GM21723 (cell line): Measurements from ENCODE around the gene MED12L.
"Not testable (repeated sequence)": the region's sequence is repeated elsewhere in the genome, so short reads cannot be mapped to it uniquely, and the experiment has no call there.

Experiments used
- ATAC-seq: cut with Tn5 transposase; IDR thresholded peaks from one replicate; pipeline ENCODE4 v1.9.1; 2021; ENCODE audit warnings: mild to moderate bottlenecking, moderate library complexity; ENCODE audit not compliant: unreplicated experiment

Gene MED12L

DNA sequence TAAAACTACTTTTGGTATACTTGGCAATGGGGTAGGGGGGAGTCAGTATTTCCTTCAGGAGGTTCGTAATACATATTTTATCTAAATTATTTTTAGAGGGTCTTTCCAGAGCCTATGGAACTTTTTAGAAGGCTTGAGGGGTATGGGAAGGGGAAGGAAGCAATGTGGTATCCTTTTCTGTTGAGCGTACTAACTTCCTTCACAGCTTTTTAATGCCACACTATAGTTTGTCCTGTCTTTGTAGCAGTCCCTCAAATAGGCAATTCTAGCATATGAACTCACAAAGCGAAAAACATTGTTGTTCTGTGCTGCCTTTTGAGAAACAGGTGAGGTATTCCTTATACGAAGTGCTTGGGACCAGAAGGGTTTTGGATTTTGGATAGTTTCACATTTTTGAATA lies 266.2 kb downstream of the MED12L start:
- ATAC-seq = peak; percentile 22

DNA sequence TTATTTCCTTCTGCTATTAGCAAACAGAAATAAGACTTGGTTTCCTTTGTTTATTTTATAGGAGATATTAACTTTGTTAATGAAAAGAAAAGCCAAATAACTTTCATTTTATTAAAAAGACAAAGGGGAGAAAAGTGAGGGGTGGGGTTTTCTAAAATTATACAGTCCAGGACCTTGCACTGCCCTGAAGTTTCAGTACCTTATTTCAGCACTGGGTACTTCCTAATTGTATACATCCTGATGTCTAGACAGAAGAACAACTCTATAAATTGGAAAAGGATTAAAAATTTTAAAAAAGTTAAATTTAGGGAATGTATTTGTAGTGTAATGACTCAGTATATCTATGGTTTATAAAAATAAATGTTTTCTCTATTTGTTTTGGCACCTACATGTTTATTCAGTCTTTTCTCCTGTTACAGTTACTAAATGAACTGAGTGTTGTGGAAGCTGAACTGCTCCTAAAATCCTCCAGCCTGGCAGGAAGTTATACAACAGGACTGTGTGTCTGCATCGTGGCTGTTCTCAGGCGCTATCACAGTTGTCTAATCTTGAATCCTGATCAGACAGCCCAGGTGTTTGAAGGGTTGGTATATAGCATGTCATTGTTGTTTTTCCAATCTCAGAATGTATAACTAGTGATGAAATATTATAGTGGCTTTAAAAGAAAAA lies 271.5 kb downstream of the MED12L start:
- ATAC-seq = no peak

- no peak for ATAC-seq
Measured at GRCh38 chr3:151357463-151357850, 272.0 kb downstream of the MED12L start.

- ATAC-seq = no peak
Measured at GRCh38 chr3:151362751-151363174, 277.3 kb downstream of the MED12L start.

DNA sequence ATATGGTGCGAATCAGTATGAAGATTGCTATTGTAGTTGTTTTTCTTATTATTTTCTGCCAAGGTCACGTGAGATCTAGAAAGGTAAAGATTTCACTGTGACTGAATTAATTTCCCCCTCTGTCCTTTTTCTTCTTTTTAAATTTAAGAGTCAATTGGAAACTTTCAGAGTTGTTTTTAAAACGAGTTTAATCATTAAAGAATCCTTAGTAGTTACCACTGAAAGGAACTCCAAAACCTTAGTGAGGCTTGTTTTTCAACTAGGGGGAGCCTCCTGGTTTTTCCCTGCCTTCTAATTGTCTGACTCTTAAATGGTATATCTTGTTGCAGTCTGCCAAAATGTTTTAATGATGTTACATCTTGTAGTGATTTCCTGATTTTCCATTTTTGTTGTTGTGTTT lies 281.5 kb downstream of the MED12L start:
- no peak for ATAC-seq

GRCh38 chr3:151367448-151367847 lies 282.0 kb downstream of the MED12L start:
- ATAC-seq = no peak

- no peak for ATAC-seq
Measured at GRCh38 chr3:151371526-151371925, 286.1 kb downstream of the MED12L start.

- no peak for ATAC-seq
Measured at GRCh38 chr3:151372063-151372820, 286.8 kb downstream of the MED12L start.

GRCh38 chr3:151377768-151378385 lies 292.4 kb downstream of the MED12L start:
- peak; percentile 69 for ATAC-seq

GRCh38 chr3:151379083-151379734 lies 293.7 kb downstream of the MED12L start:
- peak; percentile 47 for ATAC-seq

- no peak for ATAC-seq
Measured at GRCh38 chr3:151382671-151383070, 297.2 kb downstream of the MED12L start.

GRCh38 chr3:151383111-151383510 lies 297.6 kb downstream of the MED12L start:
- ATAC-seq = no peak

GRCh38 chr3:151383956-151384355 lies 298.5 kb downstream of the MED12L start:
- ATAC-seq = peak; percentile 53

DNA sequence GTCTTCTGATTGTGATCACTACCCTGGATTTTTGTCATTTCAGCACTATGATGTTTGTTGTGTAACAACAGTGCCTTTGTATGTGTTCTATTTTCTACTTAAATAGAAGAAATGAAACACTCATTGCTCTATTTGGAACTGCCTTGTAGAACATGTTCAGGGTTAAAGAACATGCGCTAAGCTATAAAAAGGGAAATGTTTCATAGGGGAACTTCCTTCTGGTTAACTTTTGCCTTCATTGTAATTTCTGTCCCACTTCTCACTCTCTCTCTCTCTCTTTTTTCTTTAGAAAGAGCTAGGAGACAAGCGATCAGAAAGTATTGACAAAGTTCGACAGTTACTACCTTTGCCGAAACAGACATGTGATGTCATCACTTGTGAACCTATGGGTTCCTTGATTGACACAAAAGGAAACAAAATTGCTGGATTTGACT lies 299.3 kb downstream of the MED12L start, which contains the start of gene P2RY12:
Gene P2RY12, minus strand, starts transcription at position 13 of the 434 bp plus-strand sequence. CDS start 45,908 bp downstream, outside the sequence.
- peak; percentile 64 for ATAC-seq

GRCh38 chr3:151386056-151386455 lies 300.6 kb downstream of the MED12L start:
- ATAC-seq = no peak

DNA sequence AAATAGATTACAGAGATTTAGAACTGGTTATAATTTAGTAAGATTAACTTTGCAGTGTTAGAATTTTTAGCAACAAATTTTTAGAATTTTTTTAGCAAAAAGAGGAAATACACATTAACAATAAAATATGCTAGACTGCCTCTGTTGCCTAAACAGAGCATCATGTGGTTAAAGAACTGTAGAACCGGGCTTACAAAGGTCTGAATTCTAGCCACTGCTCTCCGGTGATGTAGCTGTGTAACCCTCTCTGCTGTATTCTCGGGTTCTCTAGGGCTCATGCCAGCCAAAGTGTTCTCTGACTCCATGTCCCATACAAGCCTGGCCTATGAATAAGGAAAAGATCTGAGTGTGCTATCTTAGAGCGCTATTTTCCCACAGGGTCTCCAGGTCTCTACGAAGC lies 302.0 kb downstream of the MED12L start:
- no peak for ATAC-seq

- no peak for ATAC-seq
Measured at GRCh38 chr3:151387842-151388241, 302.4 kb downstream of the MED12L start.

GRCh38 chr3:151391720-151392119 lies 306.3 kb downstream of the MED12L start:
- no peak for ATAC-seq

- ATAC-seq = not testable (repeated sequence)
Measured at GRCh38 chr3:151392191-151392590, 306.7 kb downstream of the MED12L start.

- ATAC-seq = no peak
Measured at GRCh38 chr3:151393146-151393830, 307.8 kb downstream of the MED12L start.

DNA sequence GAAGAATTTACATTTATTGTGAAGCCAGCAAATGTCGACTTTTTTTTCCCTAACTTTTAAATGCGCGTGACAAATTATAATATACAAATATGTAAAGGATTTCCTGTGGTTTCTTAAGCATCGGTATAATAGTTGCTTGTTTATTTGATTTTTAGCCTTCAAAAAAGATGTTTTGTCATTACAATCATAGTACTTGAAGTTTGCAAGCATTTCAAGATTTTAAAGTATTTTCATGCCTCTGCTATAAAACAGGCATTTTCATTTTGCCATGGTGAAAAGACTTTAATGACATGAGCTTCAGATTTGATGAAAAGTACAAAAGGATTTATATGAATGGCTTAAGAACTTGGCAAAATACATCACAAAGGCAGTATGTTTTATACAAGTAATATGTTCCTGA lies 308.5 kb downstream of the MED12L start:
- ATAC-seq = no peak
